ENCODE measurements around the gene CCR6.
A peak's percentile ranks its signal among the peaks of the same experiment; 100 is the strongest.

CCR6 gene

DNA sequence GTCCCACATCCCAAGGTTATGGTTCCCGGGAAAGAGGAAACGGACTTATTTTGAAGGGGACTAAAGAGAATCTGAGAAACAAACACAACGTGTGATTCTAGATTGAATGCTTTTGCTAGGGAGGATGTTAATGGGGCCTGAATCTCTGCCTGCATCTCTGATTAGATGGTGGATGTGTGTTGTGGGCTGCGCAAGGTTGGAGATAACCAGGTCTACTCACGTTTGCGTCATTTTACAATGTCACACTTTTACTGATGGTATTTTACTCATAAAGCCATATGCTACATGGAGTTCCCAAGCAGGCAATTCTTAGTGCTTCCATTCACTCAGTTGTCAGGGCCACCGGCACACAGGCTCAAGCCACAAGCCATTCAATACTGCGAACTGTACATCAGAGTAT is 23.2 kb upstream of the CCR6 start:
- no peak for DNase-seq

DNA sequence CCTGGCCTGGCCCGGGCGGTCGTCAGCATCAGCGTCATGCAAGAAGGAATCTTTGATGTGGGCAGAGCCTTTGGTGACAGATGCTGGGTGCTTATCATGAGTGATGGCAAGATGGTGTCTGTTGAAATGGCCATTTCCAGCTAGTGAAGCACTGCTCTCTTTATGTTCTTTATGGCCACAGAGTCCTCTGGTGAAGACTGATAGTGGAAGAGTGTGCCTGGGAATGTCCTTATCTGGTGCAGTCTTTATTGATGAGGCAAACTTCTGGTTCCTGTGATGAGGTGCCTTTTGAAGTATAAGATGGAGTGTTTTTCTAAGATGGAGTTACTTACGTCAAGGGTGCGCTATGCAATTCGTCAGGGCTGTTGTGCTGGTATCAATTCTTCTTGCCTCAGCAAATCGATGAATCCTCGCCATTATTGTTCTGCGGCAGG is 22.6 kb upstream of the CCR6 start:
- no peak for DNase-seq

- no peak for DNase-seq
Measured at GRCh38 chr6:167102318-167102717, 20.6 kb upstream of the CCR6 start.

DNA sequence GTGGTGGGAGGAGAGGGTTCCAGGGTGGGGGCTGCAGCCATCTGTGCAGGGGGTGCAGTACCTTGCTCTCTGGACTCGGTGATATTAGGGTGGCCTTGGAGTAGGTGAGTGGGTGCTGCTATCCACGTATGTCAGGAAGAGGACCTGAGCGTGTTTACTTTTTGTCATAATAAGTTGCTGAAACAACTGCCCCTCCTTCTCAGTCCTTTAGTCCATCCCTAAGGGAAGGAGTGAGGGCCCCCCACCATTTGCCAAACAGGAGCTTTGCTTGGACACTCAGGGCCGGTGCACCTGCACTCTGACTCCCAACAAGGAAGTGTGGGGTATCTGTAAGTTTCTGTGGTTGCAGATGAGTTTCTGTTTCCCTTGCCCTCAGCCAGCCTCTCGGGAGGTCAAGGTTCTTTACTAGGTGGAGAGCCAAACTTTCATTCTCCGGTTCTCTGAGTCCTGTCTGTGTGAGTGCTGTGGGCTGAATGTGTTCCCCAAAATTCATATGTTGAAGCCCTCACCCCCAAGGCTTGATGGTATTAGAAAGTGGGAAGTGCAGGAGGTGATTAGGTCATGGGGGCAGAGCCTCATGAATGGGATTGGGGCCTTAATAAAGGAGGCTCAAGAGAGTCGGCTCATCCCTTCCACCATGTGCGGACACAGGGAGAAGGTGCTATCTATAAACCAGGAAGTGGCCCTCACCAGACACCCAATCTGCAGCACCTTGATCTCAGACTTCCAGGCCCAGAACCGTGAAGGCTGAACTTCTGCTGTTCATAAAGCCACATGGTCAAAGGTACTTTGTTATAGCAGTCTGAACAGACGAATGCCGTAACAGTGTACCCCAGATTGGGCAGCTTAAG is 19.6 kb upstream of the CCR6 start:
- DNase-seq, result no peak

DNA sequence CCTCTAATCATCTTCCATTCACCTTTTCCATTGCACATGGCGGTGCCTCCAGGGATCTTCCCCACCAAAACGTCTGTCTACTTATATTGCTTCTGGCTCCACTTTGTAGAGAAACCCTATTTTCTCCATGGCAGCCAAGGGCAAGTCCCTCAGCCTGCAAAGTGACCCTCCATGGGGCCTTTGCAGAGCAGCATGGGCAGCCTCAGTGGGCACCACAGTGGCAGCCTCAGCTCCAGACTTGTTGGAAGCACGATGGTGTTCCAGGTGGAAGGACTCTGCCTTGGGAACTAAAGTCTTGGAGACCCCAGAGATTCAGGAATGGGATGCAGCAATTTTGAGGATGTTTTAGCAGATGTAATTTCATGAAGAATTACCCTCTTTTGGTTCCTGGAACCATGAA is 18.5 kb upstream of the CCR6 start:
- no peak for DNase-seq

DNA sequence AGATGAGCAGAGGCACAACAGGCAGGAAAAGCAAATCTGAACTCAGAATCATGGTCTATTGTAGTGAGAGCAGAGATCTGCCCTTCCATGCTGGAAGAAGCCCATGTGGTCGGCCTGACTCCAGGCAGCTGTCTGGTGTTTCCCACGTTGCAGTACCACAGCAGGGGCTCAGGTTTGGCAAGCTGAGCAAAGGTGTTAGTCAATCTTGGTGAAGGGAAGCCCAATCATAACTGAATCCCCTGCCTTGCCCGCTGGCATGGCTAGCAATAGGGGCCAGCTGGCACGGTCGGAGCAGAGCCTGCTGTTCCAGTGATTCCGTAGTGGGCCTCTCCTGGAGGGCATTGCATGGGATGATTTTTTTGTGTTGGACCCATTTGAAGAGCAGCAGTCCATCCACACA is 17.8 kb upstream of the CCR6 start:
- DNase-seq, result no peak

GRCh38 chr6:167106406-167106805 is 16.5 kb upstream of the CCR6 start:
- DNase-seq, result no peak

DNA sequence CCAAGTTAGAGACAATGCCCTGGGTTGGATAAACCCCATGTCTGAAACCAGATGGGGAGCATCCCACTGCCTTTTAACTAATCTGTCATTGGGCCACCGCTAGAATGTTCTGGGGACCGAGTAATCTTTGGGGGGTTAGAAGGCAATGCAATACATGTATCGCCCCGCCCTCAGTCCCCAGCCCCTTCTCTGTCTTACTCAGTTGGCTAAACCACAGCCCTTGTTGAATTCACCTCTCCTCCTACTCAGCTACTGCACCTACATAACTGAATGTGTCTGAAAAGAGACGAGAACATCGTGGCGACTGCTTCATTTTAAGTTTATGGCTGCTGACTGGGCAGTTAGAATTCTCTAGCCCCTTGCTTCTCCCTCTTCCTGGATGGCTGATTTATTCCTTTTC is 15.1 kb upstream of the CCR6 start:
- no peak for DNase-seq

GRCh38 chr6:167108278-167108677 is 14.6 kb upstream of the CCR6 start:
- DNase-seq, result no peak

DNA sequence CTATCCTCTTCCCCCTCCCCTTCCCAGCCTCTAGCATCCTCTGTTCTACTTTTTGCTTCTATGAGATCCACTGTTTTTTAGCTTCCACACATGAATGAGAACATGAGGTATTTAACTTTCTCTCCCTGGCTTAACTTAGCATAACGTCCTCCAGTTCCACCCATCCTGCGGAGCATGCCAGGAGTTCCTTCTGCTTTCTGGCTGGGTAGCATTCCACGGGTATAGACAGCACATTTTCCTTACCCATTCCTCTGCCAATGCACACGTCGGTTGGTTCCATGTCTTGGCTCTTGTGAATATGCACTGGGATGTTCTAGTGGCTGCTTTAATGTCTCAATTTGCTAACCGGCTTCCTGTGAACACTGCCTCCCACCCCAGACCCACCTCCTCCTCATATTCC is 13.2 kb upstream of the CCR6 start:
- DNase-seq, result no peak

DNA sequence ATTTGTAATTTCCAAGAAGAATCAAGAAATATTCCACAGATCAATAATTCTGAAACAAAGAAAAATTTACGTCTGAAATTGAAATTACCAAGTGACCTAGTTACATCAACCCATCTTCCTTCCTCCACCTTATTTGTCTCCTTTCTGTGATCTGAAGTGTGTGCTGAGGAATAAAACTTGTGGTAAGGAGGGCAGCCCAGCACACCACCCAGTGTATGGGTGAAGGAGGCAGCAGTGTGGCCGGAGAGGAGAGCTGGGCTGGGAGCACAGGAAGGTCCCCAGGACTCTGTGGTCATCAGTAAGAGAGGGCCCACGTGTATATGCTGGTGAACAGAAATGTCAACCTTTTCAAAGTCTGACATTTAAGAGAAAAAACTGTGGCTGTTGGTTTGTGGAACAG is 11.3 kb upstream of the CCR6 start:
- peak; percentile 21 for DNase-seq

DNA sequence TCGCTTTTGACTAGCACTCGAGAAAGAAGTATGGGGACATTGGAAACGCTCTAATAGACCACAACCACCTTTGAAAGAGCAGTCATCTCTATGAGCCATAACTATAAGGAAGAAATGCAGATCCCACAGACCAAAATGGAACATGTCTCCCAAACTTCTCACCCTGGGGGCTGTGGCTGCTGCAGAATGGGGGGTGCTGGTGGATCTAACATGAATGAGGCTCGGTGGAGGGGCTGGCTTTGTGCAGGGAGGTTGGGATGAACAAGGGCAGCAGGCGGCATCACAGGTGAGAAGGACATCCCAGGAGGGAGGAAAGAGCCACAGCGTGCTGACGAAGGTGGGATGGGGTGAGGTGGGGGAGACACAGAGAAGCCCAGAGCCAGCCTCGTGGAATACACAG is 10.5 kb upstream of the CCR6 start:
- DNase-seq, result no peak

GRCh38 chr6:167113047-167113754 is 9.7 kb upstream of the CCR6 start:
- no peak for DNase-seq

- DNase-seq, result peak; percentile 52
Measured at GRCh38 chr6:167113935-167114910, 8.7 kb upstream of the CCR6 start.

GRCh38 chr6:167115054-167115453 is 7.8 kb upstream of the CCR6 start:
- no peak for DNase-seq

GRCh38 chr6:167116109-167116837 is 6.6 kb upstream of the CCR6 start:
- DNase-seq, result no peak

DNA sequence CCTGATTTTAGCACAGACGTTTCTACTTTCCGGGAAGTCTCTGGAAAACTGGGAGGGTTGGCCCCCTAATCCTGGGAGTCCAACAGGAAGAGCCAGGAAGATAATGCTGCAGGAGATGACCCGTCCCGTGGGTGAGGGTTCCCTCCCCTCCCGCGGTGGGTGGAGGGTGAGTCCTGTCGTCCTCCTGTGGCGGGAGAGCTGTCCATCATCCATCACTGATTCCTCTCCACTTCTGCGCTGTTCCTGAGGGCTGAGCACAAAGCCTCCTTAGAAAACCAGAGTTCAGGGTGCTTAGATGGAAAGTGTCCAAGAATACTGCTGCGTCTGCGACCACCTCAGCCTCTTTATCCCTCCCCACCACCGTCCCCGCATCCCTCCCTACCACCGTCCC is 6.1 kb upstream of the CCR6 start:
- no peak for DNase-seq

- DNase-seq, result no peak
Measured at GRCh38 chr6:167118006-167118405, 4.9 kb upstream of the CCR6 start.

DNA sequence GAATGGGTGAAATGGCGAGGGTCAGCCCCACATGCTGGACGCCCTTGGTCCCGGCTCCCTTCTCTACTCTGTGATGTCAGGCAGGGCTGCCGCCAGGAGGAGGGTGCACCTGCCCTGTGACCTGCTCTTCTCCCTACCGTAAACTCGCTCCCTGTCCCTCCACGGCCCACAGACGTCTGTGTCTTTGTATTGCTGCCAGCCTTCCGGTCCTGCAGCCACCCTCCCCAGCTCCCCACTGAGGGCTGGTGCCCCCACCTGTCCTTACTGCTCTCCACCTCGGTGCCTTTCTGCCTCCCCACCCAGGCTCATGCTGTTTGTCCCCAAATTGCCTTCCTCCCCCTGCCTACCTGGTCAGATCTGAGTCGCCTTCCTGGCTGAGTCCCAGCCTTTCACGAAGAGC is 4.1 kb upstream of the CCR6 start:
- no peak for DNase-seq

DNA sequence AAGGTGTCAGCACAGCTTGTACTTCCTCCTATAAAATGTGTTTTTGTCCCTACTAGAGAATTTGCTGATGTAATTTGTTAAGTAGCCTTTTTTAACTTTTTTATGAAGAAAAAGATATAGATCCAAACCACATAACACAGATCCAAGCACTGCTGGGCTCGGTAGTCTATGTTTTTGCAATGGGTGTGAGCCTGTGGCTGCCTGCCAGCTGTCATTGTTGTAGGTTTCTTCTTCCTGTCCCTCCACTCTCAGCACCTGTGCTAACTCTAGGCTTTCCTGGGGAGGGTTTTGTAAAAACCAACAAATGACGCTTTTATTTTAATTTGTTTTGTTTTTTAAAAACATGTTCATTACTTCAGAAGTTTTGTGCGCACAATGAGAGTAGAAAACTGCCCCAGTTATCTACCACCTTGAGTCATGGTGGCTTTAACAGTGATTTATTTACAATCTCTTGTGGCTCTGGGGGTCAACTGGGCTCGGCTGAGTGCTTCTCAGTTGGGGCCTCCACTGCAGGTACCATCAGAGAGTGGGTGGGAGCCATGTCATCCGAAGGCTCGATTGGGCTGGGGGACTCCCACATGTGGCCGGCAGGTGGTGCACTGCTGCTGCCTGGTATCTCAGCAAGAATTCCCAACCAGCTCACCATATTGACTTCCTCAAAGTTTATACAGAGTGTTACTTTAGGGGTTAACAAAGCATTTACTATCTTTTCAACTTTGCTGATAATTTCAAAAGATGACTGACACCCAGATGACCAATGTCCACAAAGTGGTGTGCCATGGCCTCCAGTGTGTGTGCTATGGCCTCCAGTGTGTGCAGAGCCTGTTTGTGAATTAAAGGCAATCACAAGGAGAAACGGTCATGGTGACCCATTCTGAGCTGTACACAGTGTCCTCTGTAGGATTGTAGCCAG is 3.0 kb upstream of the CCR6 start:
- DNase-seq, result peak; percentile 78

DNA sequence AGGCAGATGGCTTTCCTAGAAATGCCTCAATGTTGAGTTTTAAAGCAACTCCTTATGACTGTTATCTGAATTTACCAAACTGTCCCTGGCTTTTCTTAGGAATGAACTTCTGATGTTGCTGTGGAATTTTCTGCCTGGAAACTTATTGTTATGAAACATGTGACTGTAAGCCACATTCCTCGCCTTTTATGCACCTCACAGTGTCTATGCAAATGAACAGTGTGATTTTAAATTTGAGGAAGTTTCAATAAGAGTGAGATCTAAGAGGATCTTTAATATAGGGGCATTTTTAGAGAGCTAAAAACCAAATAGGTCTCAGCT is 2.4 kb upstream of the CCR6 start:
- no peak for DNase-seq

Measured in CD4-positive, alpha-beta T cell treated with Interleukin-17A for 4 hours (primary cell).